GM10248 (cell line): Measurements from ENCODE around the gene UBE2S.

Experiments used
- CTCF ChIA-PET: fragments of 300-600 bp; sonication (Branson Sonifier 250); formaldehyde crosslinking; extraction: SDS; loops from one replicate; lab custom pipeline; 2021; ENCODE audit warnings: antibody characterized with exemption; lab: Yijun Ruan, JAX
- POLR2A ChIA-PET: fragments of 350-650 bp; sonication (Branson Sonifier 250); formaldehyde crosslinking; extraction: SDS; loops from one replicate; lab custom pipeline; 2020; ENCODE audit warnings: antibody characterized with exemption; lab: Yijun Ruan, JAX
- DNase-seq: peaks from one replicate; pipeline ENCODE4 v3.0.0; 2012; ENCODE audit errors: extremely low spot score
- CTCF ChIP-seq: IDR thresholded peaks from 2 replicates; pipeline ENCODE4 v1.5.1; 2012; ENCODE audit warnings: mild to moderate bottlenecking, low read depth; ENCODE audit errors: extremely low read depth, missing control alignments, control extremely low read depth

UBE2S gene

DNA sequence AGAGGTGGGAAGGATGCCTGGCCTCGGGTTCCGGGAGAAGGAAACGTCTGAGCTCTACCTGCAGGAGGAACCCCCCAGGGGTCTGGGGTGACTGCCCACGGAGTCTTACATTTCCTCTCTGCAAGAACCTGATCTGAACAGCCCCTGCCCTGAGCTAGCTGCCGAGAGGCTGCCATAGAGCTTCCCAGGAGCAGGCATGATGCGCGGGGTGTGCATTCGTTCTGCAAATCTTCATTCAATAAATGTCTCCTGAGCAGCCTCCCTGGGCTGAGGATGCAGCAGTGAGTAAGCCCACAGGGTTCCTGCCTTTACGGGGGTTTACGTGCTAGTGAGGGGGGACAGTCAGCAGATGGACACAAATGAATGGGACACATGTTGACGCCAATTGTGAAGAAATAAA is 37.1 kb upstream of the UBE2S start:
- ChIA-PET CTCF (interaction anchor here (1.0 to 1.8 kb wide), 2 partner anchors 302 to 303 kb away, joined by 4 to 5 read pairs; no protein-coding TSS in a partner anchor), POLR2A (no interaction called here)
- TF ChIP-seq CTCF = no peak
- no peak for DNase-seq

GRCh38 chr19:55443824-55444480 is 36.4 kb upstream of the UBE2S start:
- POLR2A ChIA-PET = no interaction called here
- no peak for DNase-seq

GRCh38 chr19:55443045-55443823 is 35.6 kb upstream of the UBE2S start, which contains the start of gene SHISA7:
TSS of gene SHISA7 (minus strand) at chr19:55443300. CDS start at chr19:55442863, 437 bp downstream.
- CTCF ChIA-PET = no interaction called here
- no peak for TF ChIP-seq CTCF
- POLR2A ChIA-PET = no interaction called here
- DNase-seq = no peak

More at GRCh38 chr19:55443824-55444480, 36.4 kb upstream of the UBE2S start:
- no peak for TF ChIP-seq CTCF
- CTCF ChIA-PET = interaction anchor here (1.0 to 1.8 kb wide), 2 partner anchors 301 to 303 kb away, joined by 4 to 5 read pairs; no protein-coding TSS in a partner anchor

GRCh38 chr19:55442372-55442961 is 34.9 kb upstream of the UBE2S start:
- TF ChIP-seq CTCF = no peak
- POLR2A ChIA-PET = no interaction called here
- CTCF ChIA-PET = no interaction called here
- no peak for DNase-seq

GRCh38 chr19:55441692-55442321 is 34.2 kb upstream of the UBE2S start:
- DNase-seq = no peak
- ChIA-PET POLR2A (no interaction called here), CTCF (no interaction called here)
- TF ChIP-seq CTCF = no peak

DNA sequence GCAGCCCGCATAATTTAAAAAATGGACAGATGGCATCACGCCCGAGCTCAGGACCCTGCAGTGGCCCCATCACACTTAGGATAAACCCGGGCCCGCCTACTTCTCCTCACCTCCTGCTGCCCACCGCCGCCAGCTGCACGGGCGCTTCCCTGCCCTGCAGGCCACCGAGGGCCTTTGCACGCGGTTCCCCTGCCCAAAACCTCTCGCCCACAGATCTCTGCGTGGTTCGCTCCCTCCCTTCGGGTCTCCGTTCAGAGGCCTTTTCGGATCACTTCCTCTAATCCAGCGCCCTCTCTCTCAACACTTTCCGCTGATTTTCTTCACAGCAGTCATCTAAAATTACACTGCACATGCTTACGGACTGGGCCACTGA is 33.7 kb upstream of the UBE2S start:
- DNase-seq = no peak
- POLR2A ChIA-PET = no interaction called here
- CTCF ChIA-PET = no interaction called here
- TF ChIP-seq CTCF = no peak
